EH (cell line): ENCODE data around the gene SRD5A3.
A peak's percentile ranks its signal among the peaks of the same experiment; 100 is the strongest.

ENCODE experiments used
- DNase-seq: peaks from one replicate; pipeline ENCODE4 v3.0.0-alpha.2; 2015; ENCODE audit warnings: low read depth

The SRD5A3 gene

GRCh38 chr4:55378617-55379467, 32.8 kb downstream of the SRD5A3 start:
- peak; percentile 81 for DNase-seq

- no peak for DNase-seq
These were observed 34.5 kb downstream of the SRD5A3 start for GRCh38 chr4:55380576-55380975.

- no peak for DNase-seq
These were observed 35.5 kb downstream of the SRD5A3 start for GRCh38 chr4:55381502-55381901.

- no peak for DNase-seq
These were observed 36.5 kb downstream of the SRD5A3 start for GRCh38 chr4:55382488-55383003.

GRCh38 chr4:55385201-55385649, 39.2 kb downstream of the SRD5A3 start:
- DNase-seq = peak; percentile 40

DNA sequence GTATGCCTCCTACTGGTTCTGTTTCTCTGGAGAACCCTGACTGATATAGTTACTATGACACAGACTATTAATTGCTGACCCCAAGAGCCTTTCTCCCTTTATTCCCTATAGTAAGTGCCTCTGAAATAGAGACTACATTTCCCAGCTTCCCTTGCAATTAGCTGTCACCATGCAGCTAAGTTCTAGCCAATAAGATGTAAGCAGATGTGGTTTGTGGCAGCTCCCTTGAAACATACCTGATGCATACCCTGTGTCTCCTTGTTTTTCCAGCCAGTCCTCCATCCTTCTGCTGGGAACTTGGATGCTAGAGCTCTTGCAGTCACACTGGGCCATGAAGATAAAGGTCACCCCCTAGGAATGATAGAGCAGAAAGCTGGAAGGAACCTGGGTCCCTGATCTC, 40.0 kb downstream of the SRD5A3 start:
- peak; percentile 56 for DNase-seq

DNA sequence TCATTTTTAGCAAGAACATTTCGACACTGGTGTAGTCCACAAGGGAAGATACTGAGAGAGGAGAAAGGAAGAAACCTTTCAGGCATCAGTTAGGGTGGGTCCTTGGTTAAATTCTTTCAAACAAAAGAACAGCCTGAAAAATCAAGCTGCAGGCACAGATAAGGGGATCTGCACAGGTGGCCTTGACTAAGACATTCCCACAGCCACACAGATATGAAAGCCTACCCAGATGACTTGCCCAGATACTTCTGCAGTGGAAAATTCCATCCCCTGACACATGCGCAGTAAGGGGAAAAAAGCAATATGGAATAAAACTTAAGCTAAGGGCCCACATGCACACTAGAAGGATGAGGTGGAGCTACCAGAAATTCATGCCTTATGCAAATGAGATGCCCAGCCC, 40.8 kb downstream of the SRD5A3 start:
- DNase-seq = no peak

DNA sequence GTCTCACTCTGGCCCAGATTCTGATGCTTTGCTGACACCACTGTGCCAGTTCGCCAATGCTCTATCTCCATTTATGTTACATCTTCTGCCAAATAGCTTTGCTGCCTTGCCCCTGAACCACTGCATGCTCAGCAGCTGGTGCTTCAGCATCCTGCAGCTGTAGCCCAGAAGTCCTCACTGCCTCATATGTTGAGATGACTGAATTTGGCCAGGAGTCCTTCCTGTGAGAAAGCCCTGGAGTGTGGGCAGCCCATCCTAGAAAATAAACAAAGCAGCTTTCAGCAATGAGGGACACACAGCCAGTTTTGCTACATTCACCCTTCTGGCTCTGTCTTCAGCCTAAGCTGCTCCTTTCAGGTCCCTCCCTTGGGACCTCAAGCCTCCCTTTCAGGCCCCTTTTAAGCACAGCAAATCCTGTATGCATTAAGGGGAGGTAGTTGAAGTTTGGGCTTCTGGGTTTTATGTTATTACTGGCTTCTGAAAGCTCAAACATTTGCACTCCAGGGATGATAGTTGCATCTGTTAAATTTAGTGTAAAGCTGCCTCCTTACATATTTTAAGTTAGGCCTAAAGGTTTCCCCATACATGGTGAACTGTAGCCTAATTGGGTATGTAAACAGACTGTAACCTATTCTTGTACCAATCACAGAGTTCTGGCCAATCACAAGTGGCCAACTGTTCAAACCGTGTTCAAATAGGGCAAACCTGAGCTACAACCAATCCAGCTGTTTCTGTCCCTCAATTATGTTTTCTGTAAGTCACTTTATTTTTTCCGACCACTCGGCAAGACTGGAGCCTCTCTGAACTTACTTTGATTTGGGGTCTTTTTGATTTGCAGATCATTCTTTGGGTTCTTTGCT, 47.6 kb downstream of the SRD5A3 start:
- DNase-seq = peak; percentile 47

- no peak for DNase-seq
These were observed 49.1 kb downstream of the SRD5A3 start for GRCh38 chr4:55395218-55395528.

DNA sequence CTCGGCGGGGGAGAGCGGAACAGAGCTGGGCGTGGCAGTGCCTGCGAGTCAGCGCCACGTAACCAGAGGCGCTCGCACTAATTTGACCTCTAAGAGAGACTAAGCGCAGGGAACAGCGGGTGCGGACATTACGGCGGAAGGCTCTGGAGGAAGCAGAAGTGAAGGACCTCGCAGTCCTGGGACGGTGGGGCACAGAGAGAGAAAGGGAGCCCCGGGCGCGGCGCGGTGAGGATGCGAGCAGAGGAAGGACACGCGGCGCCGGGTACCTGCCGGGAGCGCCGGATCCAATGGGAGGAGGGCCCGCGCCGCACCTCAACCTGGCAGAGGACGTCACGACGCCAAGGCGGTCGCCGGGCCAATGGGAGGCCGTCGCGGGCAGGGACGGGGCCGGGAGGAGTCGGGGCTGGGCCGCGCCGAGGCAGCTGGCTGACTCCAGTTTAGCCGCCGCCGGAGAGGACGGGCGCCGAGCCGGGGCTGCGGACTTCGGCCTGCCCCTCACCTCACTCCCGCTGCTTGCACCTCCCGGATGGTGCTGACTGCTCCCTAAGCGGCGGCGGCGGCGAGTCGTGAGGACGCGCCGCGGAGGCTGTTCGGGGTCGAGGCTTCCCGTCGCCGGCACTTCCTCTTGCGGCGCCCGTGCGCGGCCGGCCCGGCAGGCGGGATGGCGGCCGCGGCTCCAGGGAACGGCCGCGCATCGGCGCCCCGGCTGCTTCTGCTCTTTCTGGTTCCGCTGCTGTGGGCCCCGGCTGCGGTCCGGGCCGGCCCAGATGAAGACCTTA, 49.7 kb downstream of the SRD5A3 start, which contains the start of gene TMEM165:
Gene TMEM165, plus strand, starts transcription at position 429 of the 779 bp plus-strand sequence. Its CDS starts 233 bp downstream, at position 662.
- peak; percentile 88 for DNase-seq

DNA sequence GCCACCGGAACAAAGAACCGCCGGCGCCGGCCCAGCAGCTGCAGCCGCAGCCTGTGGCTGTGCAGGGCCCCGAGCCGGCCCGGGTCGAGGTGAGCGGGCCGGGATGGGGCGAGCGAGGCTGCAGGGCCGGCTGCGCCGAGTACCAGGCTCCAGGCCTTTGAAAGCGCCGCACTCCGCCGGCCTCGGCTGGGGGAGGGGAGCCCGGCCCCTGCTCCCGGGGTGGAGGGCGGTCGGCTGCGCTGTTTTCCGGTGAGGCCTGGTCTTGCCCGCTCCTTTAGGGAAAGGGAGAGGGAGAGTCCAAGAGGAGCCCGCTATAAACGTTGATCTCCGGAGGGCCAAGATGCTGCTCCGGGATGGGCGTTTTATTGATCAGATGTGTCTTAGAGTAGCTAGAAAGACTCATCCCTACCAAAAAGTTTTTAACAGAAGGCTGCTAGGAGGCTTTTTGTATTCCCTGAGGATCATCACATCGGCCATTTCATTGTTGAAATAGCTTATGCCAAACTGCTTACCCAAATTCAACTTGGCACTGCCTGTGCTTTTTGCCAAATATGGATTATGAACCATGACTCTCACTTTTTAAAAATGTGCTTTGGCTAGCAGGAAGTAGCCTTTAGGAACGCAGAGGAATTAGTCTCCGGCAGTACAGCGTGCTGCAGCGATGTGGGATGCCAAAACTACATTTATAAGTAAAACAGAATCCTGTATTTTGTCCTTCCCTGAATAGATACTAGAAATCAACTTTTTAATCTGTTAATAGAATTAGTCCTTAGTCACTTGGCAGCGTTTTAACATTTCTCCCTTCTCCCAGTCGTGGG, 50.5 kb downstream of the SRD5A3 start:
- peak; percentile 74 for DNase-seq

- DNase-seq = no peak
These were observed 51.0 kb downstream of the SRD5A3 start for GRCh38 chr4:55397126-55397436.

DNA sequence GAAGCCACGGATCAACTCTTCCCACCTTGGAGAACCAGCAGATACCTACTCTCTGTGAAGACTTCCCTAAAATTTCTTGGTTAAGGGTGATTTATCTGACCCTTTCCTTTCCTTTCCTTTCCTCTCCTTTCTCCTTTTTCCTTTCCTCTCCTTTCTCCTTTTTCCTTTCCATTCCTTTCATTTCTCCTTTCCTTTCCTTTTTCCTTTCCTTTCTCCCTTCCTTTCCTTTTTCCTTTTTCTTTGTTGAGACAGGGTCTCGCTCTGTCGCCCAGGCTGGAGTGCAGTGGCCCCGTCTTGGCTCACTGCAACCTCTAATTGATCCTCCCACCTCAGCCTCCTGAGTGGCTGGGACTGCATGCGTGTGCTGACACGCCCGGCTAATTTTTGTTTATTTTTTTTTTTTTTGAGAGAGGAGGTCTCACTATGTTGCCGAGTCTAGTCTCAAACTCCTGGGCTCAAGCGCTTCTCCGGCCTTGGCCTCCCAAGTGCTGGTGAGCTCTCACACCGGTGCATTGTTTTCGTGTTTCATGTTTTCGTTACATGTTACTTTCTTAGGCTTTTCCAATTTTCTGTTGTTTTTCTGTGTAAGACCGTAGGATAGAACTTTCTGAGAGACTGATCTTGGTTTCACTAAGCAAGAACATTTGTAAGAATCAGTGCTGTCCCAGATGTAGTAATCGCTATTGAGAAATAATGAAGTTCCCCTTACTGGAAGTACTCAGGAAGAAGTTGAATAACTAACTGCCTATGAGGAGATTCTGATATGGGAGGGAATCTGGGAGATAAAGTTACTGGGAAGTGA, 51.7 kb downstream of the SRD5A3 start:
- peak; percentile 73 for DNase-seq

- DNase-seq = peak; percentile 66
These were observed 52.4 kb downstream of the SRD5A3 start for GRCh38 chr4:55398461-55398860.

DNA sequence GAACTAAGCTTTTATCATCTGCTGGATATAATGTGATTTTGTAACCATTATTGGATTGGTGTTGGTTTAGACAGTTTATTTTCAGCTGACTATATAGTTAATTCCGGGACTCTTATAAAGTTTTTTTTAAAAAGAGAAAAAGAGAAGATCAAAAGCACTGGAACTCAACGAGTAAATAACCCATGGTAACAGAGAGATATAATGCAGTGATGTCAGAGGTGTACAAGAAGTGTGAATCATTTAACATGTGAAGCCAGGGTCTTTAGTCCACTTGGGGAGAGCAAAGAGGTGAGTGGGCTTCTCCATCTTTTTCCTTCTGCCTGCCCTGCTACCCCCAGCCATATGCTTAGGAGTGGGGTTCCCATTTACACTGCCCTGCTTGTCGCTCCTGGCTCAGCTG, 52.9 kb downstream of the SRD5A3 start:
- no peak for DNase-seq

DNA sequence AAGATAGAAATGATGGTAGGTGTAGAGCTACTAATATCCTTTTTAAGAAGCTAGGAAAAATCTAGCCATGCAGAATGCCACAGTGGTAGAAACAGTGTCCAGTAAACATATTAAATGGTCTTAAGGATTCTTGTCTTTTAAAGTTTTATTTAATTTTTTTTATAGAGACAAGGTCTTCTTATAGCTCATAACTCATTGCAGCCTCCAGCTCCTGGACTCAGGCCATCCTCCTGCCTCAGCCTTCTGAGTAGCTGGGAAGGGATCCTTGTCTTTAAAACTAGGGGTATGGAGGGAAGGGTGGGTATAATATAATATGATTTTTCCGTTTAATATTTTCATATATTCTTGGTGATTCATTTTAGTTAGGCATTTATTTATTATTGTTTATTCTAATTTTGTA, 53.5 kb downstream of the SRD5A3 start:
- no peak for DNase-seq

DNA sequence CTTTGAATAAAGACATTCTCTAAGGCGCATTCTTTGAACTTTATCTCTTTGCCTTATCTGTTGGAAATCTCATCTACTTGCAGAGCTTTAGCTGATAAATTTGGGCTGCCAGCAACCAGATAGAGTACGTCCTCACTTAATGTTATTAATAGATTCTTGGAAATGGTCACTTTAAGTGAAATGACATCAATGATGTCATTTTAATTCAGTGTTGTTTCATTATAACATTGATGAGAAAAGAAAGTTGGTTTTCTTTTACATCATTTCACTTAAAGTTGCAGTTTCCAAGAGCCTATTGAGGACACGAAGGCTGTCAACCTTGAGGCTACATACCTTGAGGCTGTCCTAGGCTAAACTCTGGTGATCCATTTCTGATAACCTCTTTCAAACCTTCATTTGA, 59.0 kb downstream of the SRD5A3 start:
- no peak for DNase-seq

GRCh38 chr4:55406545-55406944, 60.5 kb downstream of the SRD5A3 start:
- DNase-seq = no peak

DNA sequence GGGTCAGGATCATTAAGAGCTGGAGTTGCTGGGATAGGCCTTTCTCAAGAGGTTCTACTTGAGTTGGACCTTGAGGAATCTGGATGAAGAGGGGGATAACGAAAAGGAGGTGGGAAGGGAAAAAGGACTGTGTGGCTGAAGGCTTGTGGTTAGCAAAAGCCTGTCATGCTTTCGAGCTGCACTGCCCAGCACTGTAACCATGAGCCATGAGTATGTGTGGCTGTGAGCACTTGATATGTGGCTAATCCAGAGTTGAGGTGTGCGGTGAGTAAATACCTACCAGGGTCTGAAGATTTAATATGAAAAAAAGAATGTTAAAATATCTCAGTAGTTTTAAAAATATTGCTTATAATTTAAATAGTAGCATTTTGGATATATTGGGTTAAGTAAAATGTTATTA, 61.1 kb downstream of the SRD5A3 start:
- DNase-seq = peak; percentile 25

DNA sequence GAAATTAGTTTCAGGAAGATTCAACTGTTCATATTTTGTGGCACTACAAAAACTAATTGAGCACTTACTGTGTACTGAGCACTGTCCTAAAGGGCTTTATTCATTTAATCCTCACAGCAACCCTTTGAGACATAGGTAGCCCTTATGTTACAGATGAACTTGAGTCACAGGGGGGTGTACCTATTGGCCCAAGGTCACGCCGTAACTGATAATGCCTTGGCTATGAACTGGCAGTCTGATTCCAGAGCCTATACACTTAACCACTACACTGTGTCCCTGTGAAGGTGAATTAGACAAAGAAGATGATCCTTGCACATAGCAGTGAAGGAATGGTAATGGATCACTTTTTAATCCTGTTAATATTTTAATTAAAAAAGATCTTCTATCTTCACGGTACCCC, 61.7 kb downstream of the SRD5A3 start:
- DNase-seq = no peak
